HepG2 (cell line): ENCODE measurements around the gene LATS1. TPM values are rescaled to one million over a fixed set of nuclear protein-coding genes. Genes with fewer than 3 reads are reported as not detected.

Experiments used
- CREM ChIP-seq, 2 experiments: sonication (generic) in 1 of 2; formaldehyde crosslinking in 1 of 2; IDR thresholded peaks; 2 replicates each; pipeline versions ENCODE4 v1.4.0 to v1.6.1; 2016 to 2020; ENCODE audit warnings: antibody characterized with exemption in 1 of 2, mild to moderate bottlenecking in 1 of 2, missing genetic modification reagents in 1 of 2
- HDAC6 ChIP-seq: fragments of 200-600 bp; sonication (generic); IDR thresholded peaks from 2 replicates; pipeline ENCODE4 v1.7.0; 2017; ENCODE audit warnings: mild to moderate bottlenecking, antibody characterized with exemption, low read length, low read depth
- NAIF1 ChIP-seq: sonication (generic); formaldehyde crosslinking; IDR thresholded peaks from 2 replicates; pipeline ENCODE4 v1.5.0; 2020; ENCODE audit warnings: mild to moderate bottlenecking, missing genetic modification reagents, borderline replicate concordance
- PITX1 ChIP-seq: sonication (generic); formaldehyde crosslinking; IDR thresholded peaks from 2 replicates; pipeline ENCODE4 v1.5.1; 2020; ENCODE audit warnings: mild to moderate bottlenecking, missing genetic modification reagents
- PPARG ChIP-seq: conservative IDR thresholded peaks from 2 replicates; pipeline ENCODE4 v1.6.1; 2016; ENCODE audit warnings: missing biosample characterization, missing genetic modification reagents
- RAD21 ChIP-seq: fragments of 450-650 bp; formaldehyde crosslinking; IDR thresholded peaks from 2 replicates; pipeline ENCODE4 v1.5.0; 2020; ENCODE audit warnings: mild to moderate bottlenecking
- RBFOX2 ChIP-seq: fragments of 200-400 bp; formaldehyde crosslinking; IDR thresholded peaks from 2 replicates; pipeline ENCODE4 v1.6.1; 2017; ENCODE audit warnings: low read depth, mild to moderate bottlenecking, low read length
- SCMH1 ChIP-seq: sonication (generic); formaldehyde crosslinking; IDR thresholded peaks from 2 replicates; pipeline ENCODE4 v1.9.0; 2021; ENCODE audit warnings: missing genetic modification reagents, mild to moderate bottlenecking, borderline replicate concordance
- YEATS2 ChIP-seq: sonication (generic); formaldehyde crosslinking; IDR thresholded peaks from 2 replicates; pipeline ENCODE4 v1.4.0; 2020; ENCODE audit warnings: missing genetic modification reagents, borderline replicate concordance
- ZBTB21 ChIP-seq: sonication (generic); formaldehyde crosslinking; IDR thresholded peaks from 2 replicates; pipeline ENCODE4 v1.4.0; 2020; ENCODE audit warnings: missing genetic modification reagents
- ZNF264 ChIP-seq: sonication (generic); formaldehyde crosslinking; IDR thresholded peaks from 2 replicates; pipeline ENCODE4 v1.4.0; 2020; ENCODE audit warnings: missing genetic modification reagents
- ZNF460 ChIP-seq: sonication (generic); formaldehyde crosslinking; IDR thresholded peaks from 2 replicates; pipeline ENCODE4 v1.5.1; 2020; ENCODE audit warnings: missing genetic modification reagents, mild to moderate bottlenecking, borderline replicate concordance
- polyA plus RNA-seq, 8 experiments: library from polyadenylated mRNA; depleted of rRNA in 3 of 8; stranded (reverse) in 7 of 8; unstranded in 1 of 8; fragments of >200 nt; fragmentation: Illumina TruSeq in 4 of 8; extraction: Trizol in 4 of 8; gene quantifications; 2 replicates each; pipeline versions ENCODE4 v1.2.1 to v1.2.3, GENCODE V29; 2011 to 2016; ENCODE audit warnings: low read depth in 4 of 8, missing spikeins in 1 of 8, mixed read lengths in 1 of 8; ENCODE audit not compliant: insufficient read depth in 1 of 8
- total RNA-seq, 5 experiments: library from RNA; depleted of rRNA; stranded (reverse); fragments of >200 nt; fragmentation: Illumina TruSeq; extraction: Trizol; gene quantifications; 2 replicates each; pipeline ENCODE4 v1.2.3, GENCODE V29; 2016; ENCODE audit warnings: low read depth in 1 of 5
- TF ChIP-seq, protein P1 (sequence below): fragments of 450-650 bp; IDR thresholded peaks from 2 replicates; pipeline ENCODE4 v1.6.1; 2017; ENCODE audit warnings: mild to moderate bottlenecking
- TF ChIP-seq, protein P2 (sequence below): sonication (generic); formaldehyde crosslinking; IDR thresholded peaks from 2 replicates; pipeline ENCODE4 v1.5.0; 2020; ENCODE audit warnings: missing genetic modification reagents
- TF ChIP-seq, protein P3 (sequence below): sonication (generic); formaldehyde crosslinking; IDR thresholded peaks from 2 replicates; pipeline ENCODE4 v1.8.0; 2022; ENCODE audit warnings: mild to moderate bottlenecking, missing genetic modification reagents, moderate library complexity
- TF ChIP-seq, protein P4 (sequence below): sonication (generic); formaldehyde crosslinking; IDR thresholded peaks from 2 replicates; pipeline ENCODE4 v1.4.0; 2020; ENCODE audit warnings: missing genetic modification reagents, borderline replicate concordance

LATS1 gene
- total and polyA plus RNA-seq, 2 of the 13 experiments (the other 11 are each of a cell fraction or from before 2014, with no cell fraction given), result 9.9 to 12.6 TPM

DNA sequence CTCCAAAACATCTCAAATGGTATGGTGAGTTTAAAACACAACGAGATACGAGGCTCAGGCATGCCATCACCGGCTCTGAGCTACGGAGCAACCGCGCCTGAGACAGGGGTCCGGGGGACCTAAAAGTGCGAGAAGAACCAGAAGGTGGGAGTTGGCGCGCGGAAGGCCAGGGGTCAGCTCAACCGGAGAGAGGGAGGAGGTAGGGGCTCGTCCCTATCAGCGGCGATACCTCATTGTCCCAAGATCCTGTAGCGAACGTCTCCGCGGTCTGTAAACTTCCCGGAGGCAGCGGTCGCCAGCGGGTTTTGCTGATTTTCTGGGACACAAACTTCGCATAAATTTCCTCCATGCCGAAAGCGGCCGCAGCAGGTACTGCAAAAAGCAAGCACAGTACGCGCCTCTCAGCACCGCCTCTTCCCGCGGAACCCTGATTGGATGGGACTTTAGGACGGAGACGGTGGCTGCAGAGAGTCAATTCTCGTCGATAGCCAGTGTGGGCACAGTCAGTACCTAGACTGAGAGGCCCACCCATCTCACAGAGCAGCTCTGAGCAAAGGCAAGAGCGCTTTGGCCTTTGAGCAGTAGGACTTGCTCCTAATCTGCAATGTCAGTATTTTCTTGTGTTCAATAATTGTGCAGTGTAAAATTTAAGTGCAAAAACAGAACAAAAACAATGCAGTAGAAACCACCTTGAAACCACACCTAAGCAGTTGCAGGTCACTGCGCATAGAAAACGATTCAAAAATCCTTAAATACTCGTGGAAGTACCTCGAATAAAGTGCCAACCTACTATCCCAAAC, 28.4 kb upstream of the LATS1 start, which contains the start of gene NUP43 (continued):
- TF ChIP-seq, protein P1, sequence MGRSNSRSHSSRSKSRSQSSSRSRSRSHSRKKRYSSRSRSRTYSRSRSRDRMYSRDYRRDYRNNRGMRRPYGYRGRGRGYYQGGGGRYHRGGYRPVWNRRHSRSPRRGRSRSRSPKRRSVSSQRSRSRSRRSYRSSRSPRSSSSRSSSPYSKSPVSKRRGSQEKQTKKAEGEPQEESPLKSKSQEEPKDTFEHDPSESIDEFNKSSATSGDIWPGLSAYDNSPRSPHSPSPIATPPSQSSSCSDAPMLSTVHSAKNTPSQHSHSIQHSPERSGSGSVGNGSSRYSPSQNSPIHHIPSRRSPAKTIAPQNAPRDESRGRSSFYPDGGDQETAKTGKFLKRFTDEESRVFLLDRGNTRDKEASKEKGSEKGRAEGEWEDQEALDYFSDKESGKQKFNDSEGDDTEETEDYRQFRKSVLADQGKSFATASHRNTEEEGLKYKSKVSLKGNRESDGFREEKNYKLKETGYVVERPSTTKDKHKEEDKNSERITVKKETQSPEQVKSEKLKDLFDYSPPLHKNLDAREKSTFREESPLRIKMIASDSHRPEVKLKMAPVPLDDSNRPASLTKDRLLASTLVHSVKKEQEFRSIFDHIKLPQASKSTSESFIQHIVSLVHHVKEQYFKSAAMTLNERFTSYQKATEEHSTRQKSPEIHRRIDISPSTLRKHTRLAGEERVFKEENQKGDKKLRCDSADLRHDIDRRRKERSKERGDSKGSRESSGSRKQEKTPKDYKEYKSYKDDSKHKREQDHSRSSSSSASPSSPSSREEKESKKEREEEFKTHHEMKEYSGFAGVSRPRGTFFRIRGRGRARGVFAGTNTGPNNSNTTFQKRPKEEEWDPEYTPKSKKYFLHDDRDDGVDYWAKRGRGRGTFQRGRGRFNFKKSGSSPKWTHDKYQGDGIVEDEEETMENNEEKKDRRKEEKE, result no peak
- TF ChIP-seq NAIF1 (CRISPR knock-in tag), result peak; percentile 57
- no peak; the same call in 1 of the 2 replicates for TF ChIP-seq ZBTB21 (CRISPR knock-in tag)
- peak; percentile 61 for TF ChIP-seq RAD21 (CRISPR knock-in tag)
- TF ChIP-seq HDAC6, result no peak
- TF ChIP-seq, protein P2, sequence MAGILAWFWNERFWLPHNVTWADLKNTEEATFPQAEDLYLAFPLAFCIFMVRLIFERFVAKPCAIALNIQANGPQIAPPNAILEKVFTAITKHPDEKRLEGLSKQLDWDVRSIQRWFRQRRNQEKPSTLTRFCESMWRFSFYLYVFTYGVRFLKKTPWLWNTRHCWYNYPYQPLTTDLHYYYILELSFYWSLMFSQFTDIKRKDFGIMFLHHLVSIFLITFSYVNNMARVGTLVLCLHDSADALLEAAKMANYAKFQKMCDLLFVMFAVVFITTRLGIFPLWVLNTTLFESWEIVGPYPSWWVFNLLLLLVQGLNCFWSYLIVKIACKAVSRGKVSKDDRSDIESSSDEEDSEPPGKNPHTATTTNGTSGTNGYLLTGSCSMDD (CRISPR knock-in tag), result 0 out of 2 replicates have a peak, but pooled peaks have one; percentile 51
- peak; percentile 98 for TF ChIP-seq YEATS2 (CRISPR knock-in tag)
- TF ChIP-seq PPARG (CRISPR knock-in tag), result peak; percentile 69; the same call in 1 of the 2 replicates
- TF ChIP-seq, protein P3, sequence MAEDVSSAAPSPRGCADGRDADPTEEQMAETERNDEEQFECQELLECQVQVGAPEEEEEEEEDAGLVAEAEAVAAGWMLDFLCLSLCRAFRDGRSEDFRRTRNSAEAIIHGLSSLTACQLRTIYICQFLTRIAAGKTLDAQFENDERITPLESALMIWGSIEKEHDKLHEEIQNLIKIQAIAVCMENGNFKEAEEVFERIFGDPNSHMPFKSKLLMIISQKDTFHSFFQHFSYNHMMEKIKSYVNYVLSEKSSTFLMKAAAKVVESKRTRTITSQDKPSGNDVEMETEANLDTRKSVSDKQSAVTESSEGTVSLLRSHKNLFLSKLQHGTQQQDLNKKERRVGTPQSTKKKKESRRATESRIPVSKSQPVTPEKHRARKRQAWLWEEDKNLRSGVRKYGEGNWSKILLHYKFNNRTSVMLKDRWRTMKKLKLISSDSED (CRISPR knock-in tag), result no peak
- TF ChIP-seq PITX1 (CRISPR knock-in tag), result peak; percentile 65
- peak; percentile 75 for TF ChIP-seq CREM (IDR thresholded peaks at IDR 0.05)
- no peak for TF ChIP-seq CREM (CRISPR knock-in tag; IDR thresholded peaks at IDR 0.05)
- no peak; the same call in 1 of the 2 replicates for TF ChIP-seq ZNF460 (CRISPR knock-in tag)
- TF ChIP-seq SCMH1 (CRISPR knock-in tag), result no peak
- TF ChIP-seq RBFOX2, result peak; percentile 61
- TF ChIP-seq ZNF264, result peak; percentile 73; the same call in 1 of the 2 replicates
- TF ChIP-seq, protein P4, sequence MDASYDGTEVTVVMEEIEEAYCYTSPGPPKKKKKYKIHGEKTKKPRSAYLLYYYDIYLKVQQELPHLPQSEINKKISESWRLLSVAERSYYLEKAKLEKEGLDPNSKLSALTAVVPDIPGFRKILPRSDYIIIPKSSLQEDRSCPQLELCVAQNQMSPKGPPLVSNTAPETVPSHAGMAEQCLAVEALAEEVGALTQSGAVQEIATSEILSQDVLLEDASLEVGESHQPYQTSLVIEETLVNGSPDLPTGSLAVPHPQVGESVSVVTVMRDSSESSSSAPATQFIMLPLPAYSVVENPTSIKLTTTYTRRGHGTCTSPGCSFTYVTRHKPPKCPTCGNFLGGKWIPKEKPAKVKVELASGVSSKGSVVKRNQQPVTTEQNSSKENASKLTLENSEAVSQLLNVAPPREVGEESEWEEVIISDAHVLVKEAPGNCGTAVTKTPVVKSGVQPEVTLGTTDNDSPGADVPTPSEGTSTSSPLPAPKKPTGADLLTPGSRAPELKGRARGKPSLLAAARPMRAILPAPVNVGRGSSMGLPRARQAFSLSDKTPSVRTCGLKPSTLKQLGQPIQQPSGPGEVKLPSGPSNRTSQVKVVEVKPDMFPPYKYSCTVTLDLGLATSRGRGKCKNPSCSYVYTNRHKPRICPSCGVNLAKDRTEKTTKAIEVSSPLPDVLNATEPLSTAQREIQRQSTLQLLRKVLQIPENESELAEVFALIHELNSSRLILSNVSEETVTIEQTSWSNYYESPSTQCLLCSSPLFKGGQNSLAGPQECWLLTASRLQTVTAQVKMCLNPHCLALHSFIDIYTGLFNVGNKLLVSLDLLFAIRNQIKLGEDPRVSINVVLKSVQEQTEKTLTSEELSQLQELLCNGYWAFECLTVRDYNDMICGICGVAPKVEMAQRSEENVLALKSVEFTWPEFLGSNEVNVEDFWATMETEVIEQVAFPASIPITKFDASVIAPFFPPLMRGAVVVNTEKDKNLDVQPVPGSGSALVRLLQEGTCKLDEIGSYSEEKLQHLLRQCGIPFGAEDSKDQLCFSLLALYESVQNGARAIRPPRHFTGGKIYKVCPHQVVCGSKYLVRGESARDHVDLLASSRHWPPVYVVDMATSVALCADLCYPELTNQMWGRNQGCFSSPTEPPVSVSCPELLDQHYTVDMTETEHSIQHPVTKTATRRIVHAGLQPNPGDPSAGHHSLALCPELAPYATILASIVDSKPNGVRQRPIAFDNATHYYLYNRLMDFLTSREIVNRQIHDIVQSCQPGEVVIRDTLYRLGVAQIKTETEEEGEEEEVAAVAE (CRISPR knock-in tag), result peak; percentile 91; the same call in 1 of the 2 replicates
